GM12865 (cell line): ENCODE results near the gene DENND4B.
"Not testable (repeated sequence)": the region's sequence is repeated elsewhere in the genome, so short reads cannot be mapped to it uniquely, and the experiment has no call there.

Source experiments
- DNase-seq: peaks from one replicate; pipeline ENCODE4 v3.0.0; 2010; ENCODE audit warnings: low read depth
- H3K4me3 ChIP-seq: 2 replicates; pipeline ENCODE4 v1.5.1; 2011; ENCODE audit warnings: mild to moderate bottlenecking, low read depth, low read length, control low read depth
- TF ChIP-seq, protein P1 (sequence below): IDR thresholded peaks from 2 replicates; pipeline ENCODE4 v1.5.1; 2011; ENCODE audit warnings: low read length, control low read depth, low read depth, inconsistent platforms; ENCODE audit not compliant: insufficient read depth; ENCODE audit errors: missing control alignments

The DENND4B gene

DNA sequence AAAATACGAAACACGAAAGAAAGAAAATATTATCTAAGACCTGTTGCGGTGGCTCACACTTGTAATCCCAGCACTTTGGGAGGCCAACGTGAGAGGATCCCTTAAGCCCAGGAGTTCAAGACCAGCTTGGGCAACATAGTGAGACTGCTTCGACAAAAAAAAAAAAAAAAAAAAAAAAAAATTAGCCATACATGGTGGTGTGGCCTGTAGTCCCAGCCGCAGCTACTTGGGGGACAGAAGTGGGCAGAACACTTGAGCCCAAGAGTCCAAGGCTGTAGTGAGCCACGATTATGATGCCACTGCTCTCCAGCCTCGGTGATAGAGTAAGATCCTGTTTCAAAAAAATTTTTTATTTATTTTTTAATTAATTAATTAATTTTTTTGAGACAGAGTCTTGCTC is 41.1 kb upstream of the DENND4B start:
- peak overlapping the region; percentile 52 for H3K4me3 ChIP-seq
- TF ChIP-seq, protein P1, sequence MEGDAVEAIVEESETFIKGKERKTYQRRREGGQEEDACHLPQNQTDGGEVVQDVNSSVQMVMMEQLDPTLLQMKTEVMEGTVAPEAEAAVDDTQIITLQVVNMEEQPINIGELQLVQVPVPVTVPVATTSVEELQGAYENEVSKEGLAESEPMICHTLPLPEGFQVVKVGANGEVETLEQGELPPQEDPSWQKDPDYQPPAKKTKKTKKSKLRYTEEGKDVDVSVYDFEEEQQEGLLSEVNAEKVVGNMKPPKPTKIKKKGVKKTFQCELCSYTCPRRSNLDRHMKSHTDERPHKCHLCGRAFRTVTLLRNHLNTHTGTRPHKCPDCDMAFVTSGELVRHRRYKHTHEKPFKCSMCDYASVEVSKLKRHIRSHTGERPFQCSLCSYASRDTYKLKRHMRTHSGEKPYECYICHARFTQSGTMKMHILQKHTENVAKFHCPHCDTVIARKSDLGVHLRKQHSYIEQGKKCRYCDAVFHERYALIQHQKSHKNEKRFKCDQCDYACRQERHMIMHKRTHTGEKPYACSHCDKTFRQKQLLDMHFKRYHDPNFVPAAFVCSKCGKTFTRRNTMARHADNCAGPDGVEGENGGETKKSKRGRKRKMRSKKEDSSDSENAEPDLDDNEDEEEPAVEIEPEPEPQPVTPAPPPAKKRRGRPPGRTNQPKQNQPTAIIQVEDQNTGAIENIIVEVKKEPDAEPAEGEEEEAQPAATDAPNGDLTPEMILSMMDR, result no peak
- DNase-seq, result no peak

DNA sequence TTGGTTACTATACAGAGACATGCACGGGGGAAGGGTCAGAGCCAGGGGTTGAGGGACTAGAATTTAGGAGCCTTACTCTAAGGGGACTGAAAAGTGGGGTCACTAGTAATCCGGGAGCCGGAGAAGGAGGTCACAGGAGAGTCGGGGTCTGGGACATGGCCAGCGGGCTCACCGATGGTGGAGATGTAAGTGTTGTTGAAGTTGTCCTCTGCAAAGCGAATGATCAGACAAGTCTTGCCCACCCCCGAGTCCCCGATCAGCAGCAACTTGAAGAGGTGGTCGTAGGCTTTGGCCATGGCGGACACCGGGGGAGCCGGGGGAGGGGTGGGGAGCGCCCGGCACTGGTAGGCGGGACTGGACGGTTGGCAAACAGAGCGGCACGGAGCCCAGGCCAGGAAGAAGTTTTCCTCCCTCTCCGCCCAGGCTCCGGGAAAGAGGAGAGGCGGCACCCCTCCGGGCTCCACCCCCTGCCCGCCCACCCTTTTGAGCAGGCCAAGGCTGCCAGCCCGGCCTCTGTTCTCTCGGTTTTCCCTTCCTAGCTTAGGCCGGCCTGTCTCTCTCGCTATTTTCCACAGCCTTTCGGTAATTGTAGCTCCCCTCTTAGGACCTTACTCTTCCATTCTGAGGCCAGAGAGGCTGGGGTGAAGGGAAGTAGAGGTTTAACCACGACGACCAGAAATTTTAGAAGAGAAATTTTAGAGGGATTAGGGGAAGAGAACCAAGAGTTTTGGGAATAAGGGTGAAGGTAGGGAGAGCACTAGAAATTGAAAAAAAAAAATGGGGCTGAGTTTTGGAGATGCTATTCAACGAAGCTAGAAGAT is 39.6 kb upstream of the DENND4B start, which contains the start of gene RAB13:
Gene RAB13, minus strand, starts transcription at position 399 of the 821 bp plus-strand sequence. Its CDS starts 103 bp downstream, at position 296.
- peak within 1 kb of the TSS; percentile 52 for H3K4me3 ChIP-seq
- TF ChIP-seq, protein P1, result no peak
- DNase-seq, result peak; percentile 48

DNA sequence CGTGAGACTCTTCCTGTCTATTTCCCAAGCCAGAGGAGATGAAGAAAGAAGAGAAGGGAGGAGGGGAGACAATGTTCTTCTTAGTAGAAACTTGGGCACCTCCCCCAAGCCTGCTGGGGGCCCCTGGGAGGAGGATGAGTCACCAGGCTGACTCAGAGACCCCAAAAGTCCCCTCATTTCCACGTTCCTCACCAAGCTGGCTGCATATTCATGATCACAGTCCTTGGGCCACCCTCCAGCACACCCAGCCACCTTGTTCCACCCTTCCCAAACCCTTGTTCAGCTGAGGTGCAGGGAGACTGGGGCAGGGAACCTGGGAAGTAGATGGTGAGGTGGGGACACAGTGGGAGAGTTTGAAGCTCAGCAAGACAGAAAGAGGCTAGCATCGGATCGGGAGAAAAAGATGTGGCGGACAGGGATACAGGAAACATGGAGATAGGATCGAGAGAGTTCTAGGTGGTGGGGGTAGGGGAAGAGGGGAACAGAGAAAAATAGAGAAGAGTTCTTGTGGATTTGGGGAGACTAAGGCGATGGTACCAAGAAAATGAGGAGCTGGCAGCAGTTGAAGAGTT is 38.9 kb upstream of the DENND4B start:
- DNase-seq, result no peak
- TF ChIP-seq, protein P1, result no peak
- H3K4me3 ChIP-seq, result peak overlapping the region; percentile 52

DNA sequence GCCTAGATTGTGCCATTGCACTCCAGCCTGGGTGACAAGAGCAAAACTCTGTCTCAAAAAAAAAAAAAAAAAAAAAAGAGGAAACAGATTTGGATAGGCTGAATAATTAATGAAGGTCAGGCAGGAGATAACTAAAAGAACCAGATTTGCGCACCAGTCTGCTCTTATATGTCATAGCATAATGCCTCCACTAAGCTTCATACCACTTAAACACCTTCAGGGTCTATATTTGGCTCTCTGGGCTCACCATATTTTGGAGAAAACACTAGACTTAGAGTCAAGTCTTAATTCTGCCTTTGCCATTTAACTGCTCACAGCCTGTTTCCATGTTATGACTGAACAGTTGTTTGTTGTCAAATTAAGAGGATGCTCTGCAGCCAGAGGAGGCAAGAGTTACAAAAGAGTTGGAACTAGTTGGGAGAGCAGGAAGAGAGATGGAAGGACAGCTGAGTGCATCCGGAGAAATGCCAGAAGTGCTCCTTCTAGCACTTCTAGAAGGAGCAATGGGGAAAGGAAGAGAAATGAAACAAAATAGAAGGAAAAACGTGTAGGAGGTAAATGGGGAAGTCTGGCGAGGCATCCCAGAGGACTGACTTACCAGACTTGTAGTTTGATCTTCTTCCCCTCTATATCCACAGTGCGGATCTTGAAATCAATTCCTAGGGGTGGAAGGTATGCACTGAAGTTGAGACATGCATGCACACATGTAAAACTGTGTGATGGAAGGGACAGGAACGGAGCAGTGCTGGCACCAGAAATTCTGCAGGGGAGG is 37.8 kb upstream of the DENND4B start:
- TF ChIP-seq, protein P1, result no peak
- no peak for DNase-seq
- H3K4me3 ChIP-seq, result no peak overlapping the region

DNA sequence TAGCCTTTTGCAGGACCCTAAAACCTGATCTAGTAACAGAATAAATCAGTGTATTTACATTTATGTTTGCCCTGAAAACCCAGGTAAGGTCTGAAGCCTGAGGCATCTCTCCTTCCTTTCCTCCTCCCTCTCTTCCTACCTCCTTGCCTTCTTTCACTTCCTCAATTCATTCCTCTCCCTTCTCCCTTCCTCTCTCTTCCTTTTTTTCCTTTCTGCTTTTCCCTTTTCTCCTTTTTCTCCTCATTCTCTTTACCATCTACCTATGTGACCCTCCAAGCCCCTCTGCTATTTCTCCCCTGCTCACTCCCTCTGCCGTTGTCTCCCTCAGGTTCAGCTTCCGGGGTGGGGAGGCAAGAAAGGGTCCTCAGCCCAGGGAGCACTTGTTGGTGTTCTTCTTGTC is 35.2 kb upstream of the DENND4B start:
- not testable (repeated sequence) for H3K4me3 ChIP-seq, DNase-seq

DNA sequence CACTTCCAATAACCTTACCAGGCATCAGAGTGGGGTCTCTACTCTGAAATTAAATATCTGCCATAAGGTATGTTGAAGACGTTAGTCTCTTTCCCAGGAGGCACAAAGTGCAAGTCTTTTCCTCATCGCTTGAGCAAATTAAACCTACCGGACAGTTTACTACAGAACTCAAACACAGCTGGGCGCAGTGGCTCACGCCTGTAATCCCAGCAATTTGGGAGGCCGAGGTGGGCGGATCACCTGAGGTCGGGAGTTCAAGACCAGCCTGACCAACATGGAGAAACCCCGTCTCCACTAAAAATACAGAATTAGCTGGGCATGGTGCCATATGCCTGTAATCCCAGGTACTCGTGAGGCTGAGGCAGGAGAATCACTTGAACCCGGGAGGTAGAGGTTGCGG is 32.6 kb upstream of the DENND4B start:
- H3K4me3 ChIP-seq, DNase-seq: not testable (repeated sequence)

DNA sequence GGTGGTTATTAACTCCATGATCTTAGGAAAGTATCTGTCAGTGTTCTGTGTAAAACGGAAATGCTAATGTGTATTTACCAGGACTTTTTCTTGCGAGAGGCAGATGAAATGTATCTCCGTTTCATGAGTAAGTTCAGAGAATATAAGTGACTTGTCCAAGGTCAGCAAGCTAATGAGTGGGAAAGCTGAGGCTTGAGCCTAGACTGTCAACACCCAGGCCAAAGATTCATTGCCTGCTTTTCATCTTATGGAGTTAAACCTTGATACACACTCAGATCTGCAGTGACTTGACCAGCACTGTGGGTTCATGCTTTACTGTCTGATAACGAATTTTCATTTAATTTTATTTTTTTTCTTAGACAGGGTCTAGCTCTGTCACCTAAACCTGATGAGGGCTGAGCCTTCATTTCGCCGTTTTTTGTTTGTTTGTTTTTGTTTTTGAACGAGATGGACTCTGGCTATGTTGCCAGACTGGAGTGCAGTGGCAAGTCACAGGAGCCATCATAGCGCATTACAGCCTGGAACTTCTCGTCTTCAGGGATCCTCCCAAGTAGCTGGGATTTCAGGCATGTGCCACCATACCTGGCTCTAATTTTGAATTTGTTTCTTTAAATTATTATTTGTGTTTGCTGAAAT is 31.9 kb upstream of the DENND4B start:
- no peak for DNase-seq
- H3K4me3 ChIP-seq, result peak overlapping the region; percentile 91
- TF ChIP-seq, protein P1, result no peak
